Measurements from ENCODE around the gene PIEZO2.
A peak's percentile ranks its signal among the peaks of the same experiment; 100 is the strongest.

PIEZO2 gene

DNA sequence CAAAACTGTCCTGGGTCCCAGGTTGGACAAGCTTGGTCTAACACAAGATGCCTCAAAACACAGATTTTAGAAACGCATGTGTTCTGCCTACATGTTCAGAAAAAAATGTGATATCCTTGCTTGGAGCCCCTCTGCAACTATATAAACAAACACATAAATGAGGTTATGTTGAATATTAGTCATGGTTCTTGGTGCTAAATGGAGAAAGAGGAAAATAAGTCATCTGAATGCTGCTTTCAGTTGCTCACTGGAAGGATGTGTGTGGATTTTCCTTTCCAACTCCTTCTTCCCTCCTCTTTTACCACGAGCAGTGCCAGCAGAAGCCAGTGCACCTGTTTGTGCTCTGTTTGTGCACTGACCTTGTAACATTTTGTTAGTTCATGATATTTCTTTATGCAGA is 85.3 kb downstream of the PIEZO2 start:
- no peak for DNase-seq (ENCODE audit: low spot score)

DNA sequence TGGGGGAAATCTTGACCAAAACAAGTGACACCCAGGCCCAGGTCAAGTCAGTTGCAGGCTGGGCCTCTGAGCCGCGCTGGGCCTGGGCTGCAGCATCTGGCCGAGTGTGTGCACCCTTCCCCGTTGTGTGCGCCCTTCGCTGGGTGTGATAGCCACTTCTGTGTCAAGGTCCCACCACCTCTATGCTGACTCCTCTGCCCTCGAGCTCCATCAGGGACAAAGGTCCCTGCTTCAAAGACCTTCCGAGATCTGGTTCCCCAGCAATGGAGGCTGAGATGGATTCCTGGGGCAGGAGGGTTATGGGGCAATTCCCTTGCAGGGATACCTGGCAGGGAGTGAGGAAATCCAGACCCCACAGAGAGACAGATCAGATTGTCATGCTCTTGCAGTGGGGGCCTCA is 93.6 kb downstream of the PIEZO2 start:
- DNase-seq (ENCODE audit: low spot score): no peak

DNA sequence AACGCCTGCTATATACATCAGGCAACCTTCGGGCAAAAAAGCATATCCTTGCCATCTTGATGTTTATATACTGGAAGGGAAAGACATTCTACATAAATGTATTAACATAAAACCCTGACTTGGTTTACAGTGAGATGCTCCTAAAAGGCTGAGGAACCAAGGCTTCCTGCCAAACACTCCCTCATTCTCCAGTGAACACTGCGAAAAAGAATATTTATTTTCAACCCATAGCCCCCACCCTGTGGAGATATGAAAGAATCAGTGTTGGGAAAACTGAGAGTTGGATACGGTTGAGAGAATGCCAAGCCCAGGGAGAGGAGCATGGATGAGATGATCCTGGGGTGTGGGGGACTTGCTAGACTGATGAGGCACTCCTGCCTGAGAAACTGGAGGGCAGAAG is 94.9 kb downstream of the PIEZO2 start:
- no peak for DNase-seq (ENCODE audit: low spot score)

DNA sequence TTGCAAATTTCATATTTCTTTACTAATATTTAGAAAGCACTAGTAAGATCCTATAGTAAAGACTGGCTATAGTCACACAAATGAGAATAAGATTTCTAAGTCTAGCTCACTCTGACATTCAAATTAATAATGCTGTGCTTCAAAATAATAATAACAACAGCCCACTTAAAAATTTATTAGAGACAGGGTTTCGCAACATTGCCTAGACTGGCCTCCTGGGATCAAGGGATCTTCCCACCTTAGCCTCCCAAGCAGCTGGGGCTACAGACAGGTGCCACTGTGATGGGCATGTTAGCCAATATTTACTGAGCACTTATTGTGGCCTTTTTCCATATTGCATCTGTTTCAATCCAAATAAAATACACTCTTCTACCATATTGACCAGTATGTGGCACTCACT is 96.1 kb downstream of the PIEZO2 start:
- no peak for DNase-seq (ENCODE audit: low spot score)

DNA sequence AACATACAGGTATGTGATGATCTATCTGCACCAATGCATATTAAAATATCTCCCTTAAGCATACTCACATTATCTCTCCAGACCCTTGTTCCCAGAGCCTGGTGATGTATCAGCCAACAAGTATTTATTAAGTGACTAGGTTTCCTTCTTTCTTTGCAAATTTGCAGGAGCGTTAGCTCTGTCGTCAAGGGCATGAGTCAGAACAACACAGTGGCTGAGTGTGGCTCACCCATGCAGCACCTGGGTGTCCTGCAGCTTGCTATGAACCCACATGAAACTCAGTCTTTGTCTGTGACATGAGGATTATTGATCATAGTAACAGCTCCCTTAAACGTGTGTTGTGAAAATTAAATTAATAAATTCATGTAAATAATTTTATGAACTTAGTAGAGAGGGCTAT is 96.6 kb downstream of the PIEZO2 start:
- no peak for DNase-seq (ENCODE audit: low spot score)

DNA sequence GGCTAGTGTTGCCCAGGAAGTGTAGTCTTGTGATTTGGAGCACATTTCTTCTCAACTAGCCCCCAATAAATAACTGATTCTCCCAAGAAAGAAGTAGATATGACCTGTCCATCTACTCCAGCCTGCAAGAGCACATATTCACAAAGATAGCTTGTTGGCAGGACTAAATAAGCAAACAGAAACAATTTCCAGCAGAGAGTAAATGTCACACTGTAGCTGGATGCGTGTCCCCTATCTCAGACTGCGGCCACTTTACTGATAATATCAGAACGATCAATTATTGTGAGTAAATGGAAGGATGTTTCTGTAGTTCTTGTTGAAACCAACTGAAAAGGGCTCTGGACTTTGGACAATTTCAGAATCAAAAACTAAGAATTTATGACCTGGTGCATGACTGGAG is 97.9 kb downstream of the PIEZO2 start:
- no peak for DNase-seq (ENCODE audit: low spot score)

DNA sequence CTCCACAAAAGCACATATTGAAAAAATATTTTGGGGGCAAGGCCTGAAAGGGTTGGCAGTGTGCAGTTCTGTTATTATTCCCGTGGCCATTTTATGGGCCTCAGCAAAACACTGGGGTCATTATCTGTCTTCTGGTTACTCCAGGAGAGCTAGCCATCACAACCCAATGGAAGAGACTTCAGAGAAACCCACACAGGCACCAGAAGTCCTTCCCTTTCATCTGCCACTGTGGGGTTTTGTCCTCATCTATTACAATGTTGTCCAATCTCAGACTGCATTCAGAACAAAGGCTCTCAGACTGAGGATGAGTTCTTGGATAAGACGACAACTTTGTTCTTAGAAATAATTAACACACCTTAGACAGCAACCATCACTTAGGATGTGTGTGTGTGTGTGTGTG is 98.4 kb downstream of the PIEZO2 start:
- no peak for DNase-seq (ENCODE audit: low spot score)

DNA sequence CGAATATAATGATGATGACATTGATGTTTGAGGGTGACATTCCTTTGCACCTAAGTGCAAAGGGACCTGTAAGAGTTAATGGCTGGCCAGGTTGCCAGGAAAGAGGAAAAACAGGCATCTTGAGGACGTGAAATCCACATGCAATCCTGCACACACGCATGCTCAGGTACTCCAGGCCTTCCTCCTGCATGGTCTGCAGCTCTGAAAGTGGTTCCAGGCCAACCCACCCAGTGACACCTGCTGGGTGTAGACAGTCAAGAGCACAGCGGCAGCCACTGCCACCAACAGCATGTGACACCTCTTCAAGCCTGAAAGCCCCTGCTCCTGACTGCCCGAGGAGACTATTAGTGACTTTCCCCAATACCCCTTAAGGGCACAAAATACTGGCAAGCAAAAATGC is 101.6 kb downstream of the PIEZO2 start:
- no peak for DNase-seq (ENCODE audit: low spot score)

DNA sequence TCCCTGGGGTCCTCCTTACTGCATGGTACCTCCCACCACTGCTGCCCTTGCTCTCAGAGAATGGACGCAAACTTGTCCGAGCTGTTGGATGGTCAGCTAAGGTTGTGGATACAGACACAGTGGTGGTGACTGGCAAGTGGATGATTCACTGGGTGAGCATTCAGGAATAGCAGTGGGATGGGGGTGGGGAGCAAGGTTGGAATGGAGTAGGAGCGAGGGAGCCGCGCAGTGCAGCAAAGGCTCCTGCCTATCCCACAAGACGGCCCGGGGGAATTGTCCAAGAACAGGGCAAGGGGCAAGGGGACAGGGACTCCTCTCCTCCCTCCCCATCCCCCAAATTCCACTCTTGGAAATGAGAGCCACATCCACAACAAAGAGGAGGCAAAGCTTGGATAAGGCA is 102.2 kb downstream of the PIEZO2 start:
- no peak for DNase-seq (ENCODE audit: low spot score)

DNA sequence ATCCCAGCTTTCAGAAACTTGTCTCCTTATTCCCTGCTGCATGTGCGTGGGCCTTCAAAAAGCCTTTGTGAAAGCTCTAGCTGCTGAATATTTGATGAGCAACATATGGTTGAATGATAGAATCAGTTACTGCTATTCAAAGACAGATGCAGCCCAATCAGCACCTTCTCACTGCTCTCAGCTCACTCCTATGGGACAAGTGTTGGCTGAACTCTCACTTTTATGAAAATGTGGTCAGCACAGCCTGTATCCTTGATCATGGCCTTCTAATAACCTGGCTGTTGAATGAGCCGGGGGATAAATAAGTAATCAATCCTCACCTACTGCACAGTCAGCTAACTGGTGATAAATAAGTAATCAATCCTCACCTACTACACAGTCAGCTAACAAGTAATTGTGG is 103.2 kb downstream of the PIEZO2 start:
- no peak for DNase-seq (ENCODE audit: low spot score)

DNA sequence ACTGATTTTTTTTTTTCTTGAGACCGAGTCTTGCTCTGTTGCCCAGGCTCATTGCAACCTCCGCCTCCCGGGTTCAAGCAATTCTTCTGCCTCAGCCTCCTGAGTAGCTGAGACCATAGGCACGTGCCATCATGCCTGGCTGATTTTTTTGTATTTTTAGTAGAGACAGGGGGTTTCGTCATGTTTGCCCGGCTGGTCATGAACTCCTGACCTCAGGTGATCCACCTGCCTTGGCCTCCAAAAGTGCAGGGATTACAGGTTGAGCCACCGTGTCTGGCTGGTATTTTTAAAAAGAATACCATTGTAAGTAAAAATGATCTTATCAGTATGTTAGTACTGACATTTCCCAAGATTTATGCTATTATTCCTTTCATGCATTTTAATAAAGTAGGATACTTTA is 105.7 kb downstream of the PIEZO2 start:
- no peak for DNase-seq (ENCODE audit: low spot score)

DNA sequence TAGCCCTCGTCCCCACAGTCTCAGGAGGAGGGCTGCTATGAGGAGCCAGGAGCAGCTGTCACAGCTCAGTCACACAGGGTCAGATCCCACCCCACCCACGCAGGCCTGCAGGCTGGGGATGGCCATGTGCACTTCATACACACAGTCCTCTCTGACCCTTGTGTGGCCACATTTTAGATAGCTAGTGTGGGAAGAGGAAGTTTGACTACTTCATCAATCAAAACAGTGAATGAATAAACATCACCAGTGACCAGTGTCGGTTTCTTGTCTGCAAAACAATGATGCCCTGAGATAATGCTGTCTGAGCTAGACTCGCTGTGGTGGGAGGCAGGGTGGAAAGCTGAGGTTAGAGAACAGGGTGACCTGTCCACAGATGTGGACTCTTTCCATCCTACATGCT is 107.1 kb downstream of the PIEZO2 start:
- DNase-seq (ENCODE audit: low spot score): no peak

DNA sequence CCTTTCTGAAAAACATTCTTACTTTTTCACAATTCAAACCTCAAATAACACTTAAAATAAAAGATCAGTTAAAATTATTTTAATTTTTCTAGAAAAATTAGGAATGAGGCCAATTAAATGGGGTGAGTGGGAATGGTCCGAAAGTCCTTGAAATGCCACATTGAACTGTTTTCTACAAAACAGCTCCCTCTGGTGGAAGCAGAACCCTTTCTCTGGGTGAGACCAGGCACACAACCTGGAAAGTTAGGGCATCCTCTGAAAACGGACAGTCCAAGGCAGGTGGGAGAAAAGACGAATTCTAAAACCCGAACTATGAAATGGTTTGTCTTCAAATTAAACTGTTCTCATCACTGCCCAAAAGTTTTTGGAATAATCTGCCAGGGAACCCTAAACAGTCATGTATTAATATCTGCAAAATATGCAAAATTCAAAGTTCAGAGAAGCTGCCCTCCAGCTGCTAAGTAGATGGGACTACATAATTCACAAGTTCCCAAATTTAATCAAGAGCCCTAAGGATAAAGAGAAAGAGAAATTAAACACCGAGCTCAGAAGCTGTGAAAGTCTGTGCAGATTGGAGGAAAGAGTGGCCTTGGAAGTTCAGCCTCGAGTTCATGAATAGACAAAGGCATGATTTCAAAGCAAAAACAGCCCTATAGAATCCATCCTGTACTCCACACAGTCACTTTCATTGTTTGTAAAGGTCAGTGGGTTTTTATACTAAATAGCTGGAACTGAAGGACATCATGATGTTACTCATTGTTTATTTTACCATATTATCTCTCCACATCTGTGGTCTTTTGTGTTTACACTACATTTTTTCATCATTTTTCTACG is 108.3 kb downstream of the PIEZO2 start:
- peak; percentile 71 for DNase-seq (ENCODE audit: low spot score)

DNA sequence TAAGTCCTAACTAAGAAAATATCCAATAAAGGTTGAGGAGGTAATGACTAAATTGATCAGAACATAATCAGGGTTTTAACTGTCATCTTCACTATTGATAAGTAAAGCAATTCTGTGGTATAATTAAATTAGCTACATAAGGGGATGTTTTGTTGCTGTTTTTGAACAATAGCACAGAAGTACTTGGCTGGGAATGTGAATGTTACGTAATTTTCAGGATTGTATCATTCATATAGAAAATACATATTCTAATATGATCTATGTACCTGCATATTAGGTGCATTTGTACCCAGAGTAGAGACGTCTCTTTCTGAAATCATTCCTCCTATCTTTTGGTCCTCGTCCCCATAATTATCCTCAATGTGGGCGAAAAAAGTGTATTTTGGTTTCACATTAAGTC is 109.0 kb downstream of the PIEZO2 start:
- no peak for DNase-seq (ENCODE audit: low spot score)

DNA sequence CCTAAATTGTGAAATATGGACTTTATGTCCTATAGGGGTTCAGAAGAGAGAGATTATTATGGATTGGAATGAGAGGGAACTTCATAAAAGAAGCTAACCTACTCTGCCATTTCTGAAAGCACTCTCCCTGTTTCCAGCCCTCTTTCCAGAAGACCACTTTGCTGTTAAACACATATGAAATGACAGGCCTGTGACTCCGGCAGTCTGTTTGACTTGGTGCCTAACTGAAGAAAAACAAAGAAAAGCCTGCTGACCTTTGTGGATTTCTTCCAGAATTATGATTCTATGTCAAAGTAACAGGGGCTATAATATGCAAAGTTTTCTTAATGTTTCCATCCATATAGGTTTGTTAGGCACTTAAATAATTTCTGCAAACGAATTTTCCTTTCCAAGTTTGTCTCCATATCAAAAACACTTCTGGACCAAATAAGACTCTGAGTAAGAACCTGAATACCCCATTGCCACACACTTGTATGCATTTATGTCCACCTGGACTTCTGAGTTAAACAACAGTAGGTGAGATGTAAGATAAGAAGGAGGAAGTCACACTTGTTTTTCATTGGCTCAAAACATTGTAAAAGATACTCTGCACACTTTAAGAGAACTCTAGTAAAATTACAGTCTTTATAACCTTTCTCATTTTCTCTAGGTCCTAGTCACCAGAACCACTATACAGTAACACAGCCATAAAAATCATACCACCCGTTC is 111.7 kb downstream of the PIEZO2 start:
- DNase-seq (ENCODE audit: low spot score): no peak

DNA sequence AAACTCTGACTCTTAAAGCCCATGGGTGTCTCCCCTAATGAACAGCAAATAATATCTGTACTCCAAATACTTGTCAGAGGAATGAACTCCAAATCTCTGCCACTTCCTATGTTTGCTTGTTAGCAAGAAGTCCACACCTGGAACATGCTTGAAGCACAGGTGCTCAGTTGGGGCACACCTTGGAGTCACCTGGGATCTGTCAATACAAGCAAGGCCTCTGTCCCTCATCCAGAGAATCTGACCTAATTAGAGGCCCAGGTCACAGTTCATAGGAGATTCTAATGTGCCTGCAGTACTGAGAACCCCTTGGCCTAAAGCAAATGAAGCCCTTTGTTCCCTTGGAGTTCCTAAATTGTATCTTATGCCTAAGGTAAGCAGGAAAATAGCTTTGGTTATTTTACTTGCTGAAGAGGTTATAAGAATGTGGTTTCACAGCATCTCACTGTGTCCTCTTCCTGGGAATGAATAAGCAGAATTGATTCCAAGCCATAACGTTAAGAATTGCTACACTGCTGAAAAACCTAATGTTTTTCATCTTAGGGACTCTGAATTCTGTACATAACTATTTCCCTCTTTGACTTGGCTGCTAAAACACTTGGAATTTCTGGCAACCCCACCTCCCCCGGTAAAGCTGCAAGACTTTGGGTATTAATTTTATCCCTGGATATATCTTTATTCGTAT is 113.4 kb downstream of the PIEZO2 start:
- no peak for DNase-seq (ENCODE audit: low spot score)

DNA sequence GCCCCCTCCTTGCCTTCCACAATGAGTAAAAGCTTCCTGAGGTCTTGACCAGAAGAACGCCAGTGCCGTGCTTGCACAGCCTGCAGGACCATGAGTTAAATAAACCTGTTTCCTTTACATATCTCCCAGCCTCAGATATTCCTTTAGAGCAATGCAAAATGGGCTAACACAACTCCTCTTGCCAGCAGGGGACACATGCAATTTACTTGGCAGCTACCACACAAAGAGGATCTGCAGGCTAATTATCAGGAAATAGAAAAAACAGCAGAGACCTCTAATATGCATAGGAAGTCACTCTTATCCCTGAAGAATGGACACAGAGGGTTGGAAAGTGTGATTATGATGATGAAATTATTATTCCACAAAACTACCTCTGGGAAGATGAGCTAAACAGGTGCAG is 114.0 kb downstream of the PIEZO2 start:
- no peak for DNase-seq (ENCODE audit: low spot score)

DNA sequence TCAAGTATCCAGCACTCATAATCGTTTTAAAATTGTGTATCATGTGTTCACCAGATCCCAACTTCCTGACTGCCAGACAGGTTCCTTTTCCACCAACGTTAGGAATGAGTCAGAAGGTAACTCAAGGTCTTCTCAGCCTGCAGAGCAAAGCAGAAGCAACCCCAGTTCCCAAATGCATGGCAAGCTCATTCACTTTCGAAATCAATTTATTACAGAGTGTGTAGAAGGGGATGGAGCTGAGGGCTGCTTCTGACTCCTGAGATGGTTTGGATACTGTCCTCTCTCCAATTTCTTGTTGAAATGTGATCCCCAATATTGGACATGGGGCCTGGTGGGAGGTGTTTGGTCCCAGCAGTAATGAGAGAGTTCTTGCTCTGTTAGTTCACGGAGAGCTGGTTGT is 114.5 kb downstream of the PIEZO2 start:
- no peak for DNase-seq (ENCODE audit: low spot score)

DNA sequence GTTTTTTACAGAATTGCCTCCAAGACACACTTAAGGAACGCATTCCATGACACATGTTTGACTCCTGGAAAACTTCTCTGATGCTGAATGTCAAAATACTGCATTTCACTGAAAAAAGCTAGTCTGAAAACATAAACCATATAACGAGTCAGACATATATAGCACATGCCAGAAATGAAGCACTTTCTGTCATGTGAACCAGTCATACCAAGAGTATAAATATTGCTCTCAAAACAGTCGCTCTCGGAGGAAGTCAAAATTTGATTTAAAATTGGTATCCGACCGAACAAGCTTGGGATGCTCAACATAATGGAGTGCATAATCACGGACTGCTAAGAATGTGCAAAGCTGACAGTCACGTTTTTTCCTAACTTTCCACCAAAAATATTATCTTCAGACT is 115.9 kb downstream of the PIEZO2 start:
- DNase-seq (ENCODE audit: low spot score): no peak

DNA sequence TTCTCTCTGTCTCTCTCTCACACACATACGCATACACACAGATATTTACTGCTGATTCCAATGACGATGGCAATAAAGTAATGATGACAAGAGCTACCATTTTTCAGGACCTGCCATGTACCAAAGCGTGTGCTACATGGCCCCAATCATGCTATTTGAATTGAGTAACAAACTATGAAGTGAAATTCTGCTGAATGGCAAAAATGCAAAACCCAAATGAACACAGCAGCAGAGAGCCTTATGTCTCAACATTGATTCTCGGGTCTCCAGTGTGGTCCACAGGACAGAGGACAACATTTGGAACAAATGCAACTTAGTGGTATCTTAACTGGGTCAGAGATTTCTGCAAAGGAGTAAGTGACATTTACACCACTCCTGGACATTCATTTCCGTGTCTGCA is 117.4 kb downstream of the PIEZO2 start:
- no peak for DNase-seq (ENCODE audit: low spot score)

DNA sequence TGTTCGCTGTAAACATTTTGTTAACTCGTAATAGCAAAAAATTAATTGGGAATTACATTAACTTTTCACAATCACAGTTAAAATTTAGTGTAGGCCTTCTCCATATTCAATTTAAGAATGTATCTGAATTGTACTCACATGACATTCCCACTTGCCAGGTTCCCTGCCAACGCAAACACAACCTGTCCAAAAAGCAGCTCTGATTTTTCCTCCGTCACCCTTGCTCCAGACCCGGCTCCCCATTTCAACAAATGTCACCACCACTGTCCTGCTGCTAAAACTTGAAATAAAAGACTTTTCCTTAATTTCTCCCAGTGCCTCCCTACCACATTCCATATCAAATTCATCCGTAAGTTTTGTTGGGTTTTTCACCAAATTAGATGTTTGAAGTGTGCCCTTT is 120.3 kb downstream of the PIEZO2 start:
- no peak for DNase-seq (ENCODE audit: low spot score)

DNA sequence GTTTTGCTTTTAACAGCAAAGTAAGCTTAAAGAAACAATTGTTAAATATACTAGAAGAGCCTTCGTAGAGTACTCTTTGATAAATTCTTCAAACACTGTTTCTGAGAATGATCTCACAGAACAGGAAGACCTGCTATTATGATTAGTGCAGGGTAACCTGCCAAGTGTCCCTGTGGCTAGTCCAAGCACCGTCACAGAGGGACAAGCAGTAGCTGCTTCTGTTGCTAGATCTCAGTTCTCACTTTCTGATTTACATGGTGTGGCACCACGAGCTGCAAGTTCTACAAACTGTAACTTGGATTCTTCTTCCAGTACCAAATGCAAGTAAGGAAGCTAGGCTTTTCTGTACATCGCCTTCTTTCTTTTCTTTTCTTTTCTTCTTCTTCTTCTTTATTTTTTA is 121.5 kb downstream of the PIEZO2 start:
- no peak for DNase-seq (ENCODE audit: low spot score)

DNA sequence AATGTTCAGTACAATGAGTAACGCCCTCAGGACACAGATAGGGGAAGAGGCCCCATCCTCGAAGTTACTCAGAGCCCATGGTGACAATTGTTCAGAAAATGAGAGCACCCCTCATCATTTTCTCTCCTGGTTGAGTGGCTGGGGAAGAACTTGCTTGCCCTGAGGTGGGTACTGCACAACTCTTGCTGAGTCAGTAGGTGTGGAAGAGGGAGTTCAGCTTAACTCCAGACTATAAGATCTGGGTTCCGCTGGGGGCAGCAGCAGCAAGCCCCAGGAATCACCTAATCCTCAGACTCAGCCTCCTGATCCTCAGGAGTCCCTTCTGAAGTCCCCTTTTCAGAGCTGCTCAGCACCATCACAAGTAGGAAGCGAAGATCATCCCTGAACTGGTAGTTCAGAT is 123.7 kb downstream of the PIEZO2 start:
- no peak for DNase-seq (ENCODE audit: low spot score)
